K562 (cell line): ENCODE results near the gene UBE2S. TPM values are rescaled to one million over a fixed set of nuclear protein-coding genes. Genes with fewer than 3 reads are reported as not detected.

Source experiments
- ATAC-seq: fragments of 200-7000 bp; cut with Tn5 transposase; 3 replicates; pipeline ENCODE4 v1.9.1; 2020; ENCODE audit warnings: moderate library complexity
- BruUV-seq: library from RNA; stranded (reverse); fragments of 400-500 nt; replicated peaks from 2 replicates; lab custom pipeline; 2021; lab: Mats Ljungman, UMichigan
- CTCF ChIA-PET: fragments of 300-600 bp; formaldehyde crosslinking; extraction: SDS; loops from one replicate; lab custom pipeline; 2021; ENCODE audit warnings: low intra/inter-chr PET ratio; lab: Yijun Ruan, JAX
- POLR2A ChIA-PET: fragments of 300-600, 350-650 bp; sonication (Branson Sonifier 250); formaldehyde crosslinking; extraction: SDS; loops from one replicate; lab custom pipeline; 2021; ENCODE audit warnings: antibody characterized with exemption, inconsistent platforms; lab: Yijun Ruan, JAX
- DNase-seq, 4 experiments: peaks; one replicate each; pipeline versions ENCODE4 v3.0.0 to v3.0.0-alpha.2; 2011 to 2018; ENCODE audit warnings: low spot score in 3 of 4, mixed read lengths in 3 of 4; ENCODE audit errors: extremely low read depth in 1 of 4
- FAIRE-seq: peaks from 2 replicates; lab custom pipeline; 2011; peaks lifted over from hg19 to GRCh38; lab: Jason Lieb, UNC
- H2AFZ ChIP-seq: 2 replicates; pipeline ENCODE4 v1.6.0; 2011; ENCODE audit warnings: low read depth, low read length, control low read depth, inconsistent platforms
- H3K27ac ChIP-seq: fragments of 200-600 bp; 3 replicates; pipeline ENCODE4 v1.8.0; 2011; ENCODE audit warnings: low read depth, mild to moderate bottlenecking, control low read depth, inconsistent platforms, low read length, moderate library complexity, mixed read lengths; ENCODE audit errors: extremely low read depth
- H3K27me3 ChIP-seq, 2 experiments: fragments of 300-600 bp in 1 of 2; 2 replicates in 1 of 2; 3 replicates in 1 of 2; pipeline versions ENCODE4 v1.6.0 to v1.8.0; 2011; ENCODE audit warnings: inconsistent platforms in 2 of 2, low read length in 2 of 2, mild to moderate bottlenecking in 1 of 2, mixed read lengths in 1 of 2, moderate library complexity in 1 of 2; ENCODE audit not compliant: control insufficient read depth in 2 of 2, insufficient read depth in 2 of 2
- H3K36me3 ChIP-seq: fragments of 300-600 bp; 3 replicates; pipeline ENCODE4 v1.8.0; 2011; ENCODE audit warnings: mild to moderate bottlenecking, low read length, inconsistent platforms; ENCODE audit not compliant: control insufficient read depth, insufficient read depth
- H3K4me1 ChIP-seq, 2 experiments: fragments of 200-600 bp in 1 of 2; replicated peaks in 1 of 2; 2 replicates in 1 of 2; 3 replicates in 1 of 2; pipeline versions ENCODE4 v1.5.1 to v1.8.0; 2011; ENCODE audit warnings: inconsistent platforms in 2 of 2, low read length in 2 of 2, mild to moderate bottlenecking in 1 of 2, mixed read lengths in 1 of 2, moderate library complexity in 1 of 2; ENCODE audit not compliant: control insufficient read depth in 2 of 2, insufficient read depth in 2 of 2
- H3K4me2 ChIP-seq: 2 replicates; pipeline ENCODE4 v1.6.1; 2011; ENCODE audit warnings: low read length, control low read depth, inconsistent platforms, mixed read lengths; ENCODE audit not compliant: insufficient read depth
- H3K4me3 ChIP-seq: fragments of 200-600 bp; sonication (generic), shearing (Covaris generic); 2 replicates; pipeline ENCODE4 v1.5.1; 2016; ENCODE audit warnings: control low read depth, inconsistent platforms
- H3K79me2 ChIP-seq: fragments of 200-600 bp; 3 replicates; pipeline ENCODE4 v1.8.0; 2011; ENCODE audit warnings: low read length, inconsistent platforms; ENCODE audit not compliant: control insufficient read depth, insufficient read depth
- H3K9ac ChIP-seq, 2 experiments: 2 replicates each; pipeline versions ENCODE4 v1.6.0 to v1.6.1; 2011; ENCODE audit warnings: low read depth in 2 of 2, low read length in 2 of 2, control low read depth in 1 of 2, inconsistent platforms in 1 of 2, mild to moderate bottlenecking in 1 of 2, mixed read lengths in 1 of 2; ENCODE audit not compliant: insufficient read depth in 1 of 2
- H3K9me1 ChIP-seq: one replicate; pipeline ENCODE4 v1.6.0; 2011; ENCODE audit warnings: inconsistent platforms, mild to moderate bottlenecking, low read length, moderate library complexity; ENCODE audit not compliant: control insufficient read depth, insufficient read depth
- H3K9me3 ChIP-seq: replicated peaks from 2 replicates; pipeline ENCODE4 v1.5.1; 2011; ENCODE audit warnings: low read depth, low read length, inconsistent platforms; ENCODE audit not compliant: control insufficient read depth, insufficient read depth
- H4K20me1 ChIP-seq: replicated peaks from 2 replicates; pipeline ENCODE4 v1.6.1; 2011; ENCODE audit warnings: low read length, inconsistent platforms, mixed read lengths; ENCODE audit not compliant: control insufficient read depth, insufficient read depth
- CREB1 ChIP-seq, 2 experiments: sonication (generic) in 1 of 2; formaldehyde crosslinking in 1 of 2; IDR thresholded peaks; 2 replicates each; pipeline versions ENCODE4 v1.6.1 to v1.8.0; 2012 to 2022; ENCODE audit warnings: inconsistent platforms in 1 of 2, mild to moderate bottlenecking in 1 of 2, missing genetic modification reagents in 1 of 2, moderate library complexity in 1 of 2
- POLR2AphosphoS2 ChIP-seq: IDR thresholded peaks from 2 replicates; pipeline ENCODE4 v1.6.1; 2012; ENCODE audit warnings: low read length, improper control_type of control experiment
- ZNF217 ChIP-seq: sonication (generic); formaldehyde crosslinking; IDR thresholded peaks from 2 replicates; pipeline ENCODE4 v1.8.0; 2022; ENCODE audit warnings: mild to moderate bottlenecking, missing genetic modification reagents
- WGBS: fragments of 100-300 bp; shearing (Covaris generic); methylation state at CpG from one replicate; pipeline ENCODE4 v1.1.6; 2016; ENCODE audit warnings: low coverage, mixed read lengths; ENCODE audit not compliant: insufficient coverage; ENCODE audit errors: missing lambda C conversion rate; 5-methylcytosine and 5-hydroxymethylcytosine counted together
- in situ Hi-C: fragments of 300-500 bp; cut with MboI; formaldehyde crosslinking; loops from 4 replicates; pipeline ENCODE4 v1.15.0; 2018; ENCODE audit warnings: inconsistent platforms, mixed read lengths
- intact Hi-C: fragments of 100-400 bp; cut with micrococcal nuclease; formaldehyde crosslinking; loops from 2 replicates; pipeline ENCODE4 v1.14.2; 2022
- polyA plus RNA-seq, 8 experiments: library from polyadenylated mRNA; depleted of rRNA in 4 of 8; stranded (reverse) in 5 of 8; unstranded in 3 of 8; fragments of >200 nt; fragmentation: Nextera tagmentation in 2 of 8; fragmentation: Illumina TruSeq in 1 of 8; extraction: Ambion mirVana in 2 of 8; extraction: Trizol in 1 of 8; gene quantifications; 2 replicates each; pipeline versions ENCODE4 v1.2.1 to v1.2.3, GENCODE V29; 2011 to 2014; ENCODE audit warnings: inconsistent platforms in 1 of 8, missing spikeins in 1 of 8
- total RNA-seq, 7 experiments: library from RNA; depleted of rRNA in 6 of 7; stranded (reverse); fragments of >200 nt in 6 of 7; fragmentation: Illumina TruSeq in 2 of 7; extraction: Trizol in 2 of 7; gene quantifications; 2 replicates each; pipeline versions ENCODE4 v1.2.1 to v1.2.3, GENCODE V29; 2011 to 2021; ENCODE audit warnings: low replicate concordance in 1 of 7

Gene UBE2S
- total and polyA plus RNA-seq, 9 of the 15 experiments (the other 6 are each of a cell fraction or from before 2014, with no cell fraction given), result 1.5 to 1,305 (median 157) TPM

- ATAC-seq, result no peak
- WGBS, result 58% methylated on average over 6 of the region's 6 CpGs
Observed at GRCh38 chr19:55352040-55352439, 55.5 kb downstream of the UBE2S start.

GRCh38 chr19:55350620-55351315 is 56.8 kb downstream of the UBE2S start:
- peak; percentile 35 for FAIRE-seq
- peak overlapping the region in 1 of 2 experiments; percentile 75; a peak in 2 of 4 replicates for H3K9ac ChIP-seq
- no peak for DNase-seq
- no peak overlapping the region for H3K27ac ChIP-seq
- peaks cover 6% of the 10 kb centered on the region for H4K20me1 ChIP-seq
- ATAC-seq, result no peak
- peaks cover 5% of the 10 kb centered on the region for H3K9me1 ChIP-seq
- BruUV-seq, result no TSS peak
- H2AFZ ChIP-seq, result no peak overlapping the region
- POLR2A ChIA-PET, result interaction anchor here (0.6 to 1.9 kb wide), 5 partner anchors 10 to 117 kb away, joined by 3 to 11 read pairs (median 3); no protein-coding TSS in a partner anchor
- no peak overlapping the region for H3K4me3 ChIP-seq
- intact Hi-C loops, result no loop called here
- H3K79me2 ChIP-seq, result no peaks in the 10 kb centered on the region
- H3K36me3 ChIP-seq, result peaks cover 28% of the 10 kb centered on the region; the same call in 2 of the 3 replicates
- no peak overlapping the region for H3K4me2 ChIP-seq
- TF ChIP-seq POLR2AphosphoS2 (peak; percentile 53; the same call in 1 of the 2 replicates), ZNF217 (no peak)
- in situ Hi-C loops, result no loop called here
- no peaks in the 10 kb centered on the region for H3K9me3 ChIP-seq
- H3K4me1 ChIP-seq, result peaks cover 4 to 67% of the 10 kb centered on the region in 2 experiments; a peak in 4 of 5 replicates
- CTCF ChIA-PET, result no interaction called here
- peaks cover 3 to 5% of the 10 kb centered on the region in 2 experiments; a peak in 4 of 5 replicates for H3K27me3 ChIP-seq
- 39% methylated on average over 11 of the region's 11 CpGs for WGBS

More at GRCh38 chr19:55352040-55352439, 55.5 kb downstream of the UBE2S start:
- TF ChIP-seq CREB1 (IDR thresholded peaks at IDR 0.05), result no peak
- no peak for TF ChIP-seq CREB1 (CRISPR knock-in tag; IDR thresholded peaks at IDR 0.05)
- 0 out of 2 replicates have a peak, but pooled peaks have one; percentile 2 for TF ChIP-seq POLR2AphosphoS2
- H3K36me3 ChIP-seq, result peaks cover 17% of the 10 kb centered on the region; the same call in 2 of the 3 replicates
- ChIA-PET CTCF (no interaction called here), POLR2A (interaction anchor here (0.6 to 2.4 kb wide), 6 partner anchors 8 to 231 kb away, joined by 3 to 11 read pairs (median 4); partner anchors contain the start of gene KMT5C)
- H4K20me1 ChIP-seq, result peaks cover 6% of the 10 kb centered on the region
- intact Hi-C loops, result no loop called here
- no peak overlapping the region for H3K27ac ChIP-seq
- in situ Hi-C loops, result no loop called here
- DNase-seq, result no peak
- no peak for FAIRE-seq
- H3K4me1 ChIP-seq, result peaks cover 4 to 54% of the 10 kb centered on the region in 2 experiments; a peak in 4 of 5 replicates
- H3K4me3 ChIP-seq, result no peak overlapping the region
- H3K9ac ChIP-seq, result peak overlapping the region in 1 of 2 experiments; percentile 37; a peak in 1 of 4 replicates
- H3K79me2 ChIP-seq, result no peaks in the 10 kb centered on the region
- H3K9me3 ChIP-seq, result no peaks in the 10 kb centered on the region
- BruUV-seq, result no TSS peak
- H3K4me2 ChIP-seq, result no peak overlapping the region
- no peak overlapping the region for H2AFZ ChIP-seq
- H3K9me1 ChIP-seq, result peaks cover 5% of the 10 kb centered on the region
- H3K27me3 ChIP-seq, result peaks cover 6 to 16% of the 10 kb centered on the region in 2 experiments; a peak in 4 of 5 replicates
